ENCODE data around the gene RNF224. TPM values are rescaled to one million over a fixed set of nuclear protein-coding genes. Genes with fewer than 3 reads are reported as not detected.

RNF224 gene
- total and polyA plus RNA-seq, 2 of the 13 experiments (the other 11 are each of a cell fraction or from before 2014, with no cell fraction given) = 0.09 TPM; not detected in 1

- TF ChIP-seq ZFP36L2 (CRISPR knock-in tag; IDR thresholded peaks at IDR 0.05) (0 out of 2 replicates have a peak, but pooled peaks have one; percentile 56), NKX3-1 (CRISPR knock-in tag; IDR thresholded peaks at IDR 0.05) (peak; percentile 54; the same call in 1 of the 2 replicates), ZKSCAN8 (CRISPR knock-in tag; IDR thresholded peaks at IDR 0.05; ENCODE audit: borderline replicate concordance) (no peak; the same call in 1 of the 2 replicates), ZNF589 (CRISPR knock-in tag; conservative IDR thresholded peaks at IDR 0.05) (peak; percentile 59; the same call in 1 of the 2 replicates), ZMYM3 (CRISPR knock-in tag; IDR thresholded peaks at IDR 0.05) (no peak), ETV6 (CRISPR knock-in tag; conservative IDR thresholded peaks at IDR 0.05) (0 out of 2 replicates have a peak, but pooled peaks have one; percentile 57), ZNF143 (CRISPR knock-in tag; IDR thresholded peaks at IDR 0.05) (peak; percentile 76), EP300 (IDR thresholded peaks at IDR 0.05; ENCODE audit: low read depth in 2 of 2, low read length in 2 of 2) (peak in 1 of 2 experiments; percentile 18; a peak in 1 of 4 replicates), EP300 (CRISPR knock-in tag; IDR thresholded peaks at IDR 0.05; ENCODE audit: borderline replicate concordance) (peak; percentile 71; the same call in 1 of the 2 replicates), AHDC1 (CRISPR knock-in tag; IDR thresholded peaks at IDR 0.05; ENCODE audit: borderline replicate concordance) (no peak), ZNF331 (CRISPR knock-in tag; IDR thresholded peaks at IDR 0.05) (peak; percentile 91), SNAPC2 (CRISPR knock-in tag; IDR thresholded peaks at IDR 0.05) (no peak), ZNF253 (CRISPR knock-in tag; IDR thresholded peaks at IDR 0.05; ENCODE audit: borderline replicate concordance) (no peak), ZFP90 (CRISPR knock-in tag; IDR thresholded peaks at IDR 0.05; ENCODE audit: borderline replicate concordance) (peak; percentile 8; the same call in 1 of the 2 replicates), ARID2 (CRISPR knock-in tag; IDR thresholded peaks at IDR 0.05; ENCODE audit: borderline replicate concordance) (0 out of 2 replicates have a peak, but pooled peaks have one; percentile 64), CENPT (CRISPR knock-in tag; IDR thresholded peaks at IDR 0.05; ENCODE audit: low read depth) (0 out of 2 replicates have a peak, but pooled peaks have one; percentile 83), ZNF569 (CRISPR knock-in tag; IDR thresholded peaks at IDR 0.05; ENCODE audit: borderline replicate concordance) (no peak), ZNF678 (CRISPR knock-in tag; IDR thresholded peaks at IDR 0.05) (no peak), ZNF263 (CRISPR knock-in tag; IDR thresholded peaks at IDR 0.05) (peak; percentile 98), GMEB2 (CRISPR knock-in tag; IDR thresholded peaks at IDR 0.05; ENCODE audit: low read depth) (peak; percentile 80), MNT (IDR thresholded peaks at IDR 0.05) (peak; percentile 87)
Observed at GRCh38 chr9:137188490-137189296, 38.6 kb upstream of the RNF224 start, which contains the start of the genes ANAPC2 and SSNA1 (continued).
